GM21786 (cell line): ENCODE measurements around the gene NMBR.
"Not testable (repeated sequence)": the region's sequence is repeated elsewhere in the genome, so short reads cannot be mapped to it uniquely, and the experiment has no call there.

ENCODE experiments used
- ATAC-seq: cut with Tn5 transposase; IDR thresholded peaks from one replicate; pipeline ENCODE4 v1.9.1; 2021; ENCODE audit not compliant: unreplicated experiment

The NMBR gene

DNA sequence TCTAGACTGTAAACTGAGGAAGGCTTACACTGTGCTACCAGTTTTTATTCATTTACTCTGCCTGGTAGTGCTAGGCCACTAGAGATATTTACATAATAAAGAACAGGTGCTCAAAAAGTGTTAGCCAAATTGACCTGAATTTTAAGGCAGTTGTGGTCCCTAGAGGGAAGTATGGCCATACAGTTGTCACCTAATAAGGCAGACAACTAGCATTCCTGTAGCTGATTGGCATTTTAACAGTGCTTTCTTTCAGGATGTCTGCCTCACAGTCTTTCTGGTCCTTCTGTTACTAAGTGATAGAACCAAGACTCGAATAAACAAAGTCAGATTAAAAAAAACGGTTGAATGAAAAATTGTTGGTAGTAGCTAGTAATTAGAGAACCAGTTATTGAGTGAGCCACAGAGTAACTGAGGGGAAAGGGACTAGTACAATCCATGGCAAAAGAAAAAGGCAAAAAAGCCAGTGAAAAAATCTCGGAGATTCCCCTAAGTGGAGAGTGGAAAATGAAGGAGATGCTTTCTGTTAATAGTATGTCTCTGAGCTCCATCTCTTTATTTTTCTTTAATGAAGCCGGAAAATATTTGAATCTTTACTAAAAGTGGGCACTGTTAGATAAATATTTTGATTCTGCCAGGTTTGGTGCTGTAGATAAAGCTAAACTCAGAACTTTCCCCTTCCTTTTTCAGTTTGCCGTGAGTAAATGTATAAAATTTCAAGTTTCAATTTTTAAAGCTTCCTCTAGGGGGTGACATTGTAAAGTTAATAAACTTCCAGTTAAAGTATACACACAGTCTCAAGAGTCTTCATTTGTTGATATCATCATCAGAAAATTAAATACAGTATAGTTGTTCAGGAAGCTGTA is 9.2 kb upstream of the NMBR start:
- peak; percentile 54 for ATAC-seq

DNA sequence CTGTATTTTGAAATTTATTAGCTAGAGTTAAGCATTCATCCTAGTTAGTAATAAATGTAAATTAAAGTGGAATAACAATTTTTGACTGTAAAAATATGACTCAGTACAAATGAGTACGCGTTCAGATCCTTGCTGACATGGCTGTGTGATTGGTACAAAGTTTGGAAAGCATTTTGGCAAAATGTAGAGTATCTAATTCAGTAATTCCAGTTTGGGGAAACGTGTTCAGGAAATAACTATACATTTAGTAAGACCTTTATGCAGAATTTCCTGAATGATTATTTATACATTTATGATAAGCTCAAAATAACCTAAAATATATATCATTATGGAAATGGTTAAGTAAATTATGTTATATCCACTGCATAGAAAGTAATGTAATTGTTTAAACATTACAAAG is 8.2 kb upstream of the NMBR start:
- ATAC-seq, result no peak

DNA sequence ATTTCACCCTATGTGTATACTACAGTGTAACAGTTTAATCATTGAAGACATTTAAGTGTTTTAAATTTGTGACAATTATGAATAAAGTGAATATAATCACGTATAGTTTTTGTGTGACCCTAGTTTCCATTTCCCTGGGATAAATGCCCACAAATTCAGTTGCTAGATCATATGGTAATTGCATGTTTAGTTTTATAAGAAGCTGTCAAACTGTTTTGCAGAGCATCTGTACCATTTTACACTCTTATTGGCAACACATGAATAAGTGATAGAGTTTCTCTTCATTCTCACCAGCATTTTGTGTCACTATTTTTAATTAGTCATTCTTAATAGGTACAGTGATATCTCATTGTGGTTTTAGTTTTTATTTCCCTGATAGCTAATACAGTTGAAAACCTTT is 7.4 kb upstream of the NMBR start:
- ATAC-seq, result no peak

DNA sequence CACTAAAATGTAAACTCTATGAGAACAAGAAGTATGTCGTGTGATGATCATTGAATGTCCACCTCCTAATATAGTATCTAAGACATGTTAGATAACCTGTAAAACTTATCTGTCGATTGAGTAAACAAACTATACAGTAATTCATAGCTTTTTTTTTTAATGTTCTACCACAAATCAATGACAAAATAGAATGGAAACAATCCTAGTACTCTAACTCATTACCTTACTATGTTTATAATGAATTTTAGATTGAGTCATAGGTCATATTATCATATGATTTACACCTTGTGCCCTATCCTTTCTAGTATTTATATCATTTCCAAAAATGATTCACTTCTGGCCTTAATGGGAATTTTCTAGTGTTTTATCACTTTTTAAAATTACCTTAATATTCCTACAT is 6.3 kb upstream of the NMBR start:
- ATAC-seq, result no peak

DNA sequence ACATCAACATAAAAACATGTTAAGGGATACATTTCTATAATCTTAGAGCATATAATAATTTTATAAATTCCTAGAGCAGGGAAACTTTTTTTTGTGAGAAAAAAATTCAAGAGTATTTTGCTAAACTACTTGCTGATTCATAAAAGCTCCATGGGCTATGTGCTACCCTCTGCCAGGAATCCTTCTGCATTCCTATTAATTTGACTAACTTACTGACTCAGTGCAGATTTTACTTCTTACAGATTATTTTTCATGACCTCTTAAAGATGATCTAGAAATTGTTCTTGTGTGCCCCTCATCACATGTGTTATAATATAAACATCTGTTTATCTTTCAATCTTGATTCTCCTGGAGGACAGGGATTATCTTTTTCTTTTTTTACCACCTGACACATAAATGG is 5.8 kb upstream of the NMBR start:
- no peak for ATAC-seq

DNA sequence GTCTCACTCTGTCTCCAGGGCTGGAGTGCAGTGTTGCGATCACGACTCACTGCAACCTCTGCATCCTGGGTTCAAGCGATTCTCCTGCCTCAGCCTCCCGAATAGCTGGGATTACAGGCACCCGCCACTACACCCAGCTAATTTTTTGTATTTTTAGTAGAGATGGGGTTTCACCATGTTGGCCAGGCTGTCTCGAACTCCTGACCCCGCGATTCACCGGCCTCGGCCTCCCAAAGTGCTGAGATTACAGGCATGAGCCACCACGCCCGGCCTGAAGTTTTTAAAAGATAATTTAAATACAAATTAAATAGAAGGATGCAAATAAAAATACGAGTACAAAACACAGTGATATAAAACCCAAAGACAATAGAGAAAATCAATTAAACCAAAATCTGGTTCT is 5.4 kb downstream of the NMBR start:
- ATAC-seq, result not testable (repeated sequence)

DNA sequence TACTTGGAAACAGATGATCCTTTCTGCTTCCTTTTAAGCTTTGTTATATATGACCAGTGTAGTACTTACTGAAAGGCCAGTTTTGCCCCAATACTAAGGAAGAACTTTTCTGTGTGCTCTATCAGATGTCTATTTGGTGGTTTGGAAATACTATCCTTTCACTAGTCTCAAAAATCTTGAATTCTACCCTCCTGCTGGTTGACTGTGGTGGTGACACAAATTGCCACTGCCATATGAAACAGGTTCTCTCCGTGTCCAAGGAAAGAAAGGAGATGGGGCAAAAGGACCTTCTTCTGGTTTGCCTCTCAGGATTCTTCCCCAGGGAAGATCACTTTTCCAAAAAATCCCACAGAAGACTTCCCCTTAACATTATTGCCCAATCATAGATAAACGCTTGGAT is 8.0 kb downstream of the NMBR start:
- ATAC-seq, result no peak

DNA sequence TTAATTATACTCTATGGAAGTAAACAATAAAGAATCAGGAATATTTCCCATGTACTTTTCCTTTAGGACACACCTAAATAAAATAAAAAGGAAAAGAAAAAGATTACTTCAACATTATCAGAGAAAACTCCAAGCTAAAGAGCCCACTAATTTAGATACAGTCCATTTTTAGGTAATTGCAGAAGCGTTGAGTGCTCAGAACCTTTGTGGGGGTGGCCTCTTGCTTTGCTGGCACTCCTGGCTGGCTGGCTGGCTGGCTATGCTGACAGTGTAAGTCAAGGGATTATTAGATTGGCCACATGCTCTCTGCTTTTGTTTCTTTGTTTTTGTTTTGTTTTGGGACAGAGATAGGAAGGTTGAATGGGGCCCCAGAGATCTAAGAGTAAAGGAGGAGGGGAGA is 14.3 kb downstream of the NMBR start, which contains the start of gene GJE1:
Gene GJE1, plus strand, starts transcription at position 301 of the 400 bp plus-strand sequence. CDS start 234 bp downstream, outside the sequence.
- no peak for ATAC-seq

DNA sequence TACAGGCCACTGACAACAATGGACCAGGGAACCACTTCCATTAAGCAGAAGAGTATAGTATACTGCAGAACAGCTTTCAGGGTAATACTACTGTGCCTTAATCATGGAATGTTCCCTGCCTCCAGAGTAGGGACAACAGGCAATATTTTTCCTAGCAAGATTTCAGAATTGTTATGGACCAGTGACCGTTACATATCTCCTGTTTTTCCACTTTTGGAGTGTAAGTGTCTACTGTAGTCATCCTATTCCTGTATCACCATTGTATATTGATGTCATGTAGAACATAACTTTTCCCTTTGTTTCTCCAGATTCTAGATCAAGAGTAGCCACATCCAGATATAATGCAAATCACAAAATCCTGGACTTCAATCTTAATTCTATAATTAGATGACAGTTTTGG is 16.1 kb downstream of the NMBR start:
- no peak for ATAC-seq

DNA sequence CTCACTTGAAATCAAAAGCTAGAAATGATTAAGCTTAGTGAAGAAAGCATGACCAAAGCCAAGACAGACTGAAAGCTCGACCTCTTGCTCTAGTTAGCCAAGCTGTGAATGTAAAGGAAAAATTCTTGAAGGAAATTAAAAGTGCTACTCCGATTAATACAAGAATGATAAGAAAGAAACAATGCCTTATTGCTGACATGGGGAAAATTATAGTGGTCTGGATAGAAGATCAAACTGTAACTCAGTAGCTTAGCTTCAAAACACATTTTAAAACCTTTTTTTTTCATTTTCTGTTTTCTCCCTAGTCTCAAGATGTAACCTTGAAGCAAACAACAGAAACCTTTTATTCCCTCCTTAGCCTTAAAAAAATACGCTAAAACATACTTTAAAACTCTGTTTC is 25.6 kb downstream of the NMBR start:
- ATAC-seq, result no peak

DNA sequence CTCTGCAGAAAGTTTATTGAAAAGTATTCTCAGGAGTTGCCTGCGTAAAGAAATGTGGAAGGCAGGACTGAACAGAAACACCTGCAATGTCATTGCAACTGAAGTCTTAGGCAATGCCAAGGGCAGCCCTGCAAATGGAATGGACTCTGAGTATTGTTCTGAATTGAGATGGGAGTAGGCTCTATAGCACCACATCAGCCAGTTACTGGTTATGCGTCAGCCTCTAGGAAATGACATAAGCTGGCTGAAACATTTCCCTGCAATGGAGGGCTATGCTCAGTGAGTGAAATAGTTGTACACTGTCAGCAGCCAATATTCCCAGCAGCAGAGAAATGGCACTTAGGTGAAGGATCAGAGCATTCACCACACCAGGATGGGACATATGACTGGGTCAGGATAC is 28.0 kb downstream of the NMBR start:
- no peak for ATAC-seq

DNA sequence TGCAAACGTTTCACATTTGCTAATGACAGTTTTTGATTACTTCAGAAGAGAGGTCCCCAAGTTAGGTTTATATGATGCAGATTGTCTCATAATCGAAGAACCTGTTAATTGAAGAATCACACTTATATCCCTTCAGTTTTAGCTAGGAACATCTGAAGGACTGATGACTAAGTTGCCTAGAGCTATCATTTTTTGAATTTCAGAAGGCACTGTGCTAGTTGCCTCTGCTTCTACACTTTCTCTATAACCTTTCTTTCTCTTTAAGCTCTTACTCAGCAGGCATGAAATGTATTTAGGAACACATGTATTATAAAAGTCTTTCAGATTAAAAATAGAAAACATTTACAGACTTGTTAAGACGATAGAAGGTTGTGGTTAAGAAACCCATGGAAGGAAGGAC is 28.6 kb downstream of the NMBR start:
- ATAC-seq, result no peak

DNA sequence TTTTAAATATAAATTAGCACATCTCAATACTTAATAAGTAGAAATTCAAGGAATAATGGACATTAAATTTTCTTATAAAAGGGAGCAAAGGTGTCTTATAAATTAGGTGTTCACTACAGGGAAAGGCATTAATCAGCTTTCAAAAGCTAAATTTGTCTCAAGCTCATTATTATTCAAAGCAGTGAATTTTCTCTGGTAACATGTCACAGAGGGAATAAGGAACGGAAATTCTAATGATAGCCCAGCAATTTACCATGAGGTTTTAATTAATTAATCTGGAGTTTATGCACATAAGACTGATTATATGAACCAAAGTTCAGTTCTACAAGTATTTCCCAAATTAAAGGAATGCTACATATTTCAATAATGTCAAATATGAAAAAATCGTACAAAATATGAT is 29.6 kb downstream of the NMBR start:
- no peak for ATAC-seq

DNA sequence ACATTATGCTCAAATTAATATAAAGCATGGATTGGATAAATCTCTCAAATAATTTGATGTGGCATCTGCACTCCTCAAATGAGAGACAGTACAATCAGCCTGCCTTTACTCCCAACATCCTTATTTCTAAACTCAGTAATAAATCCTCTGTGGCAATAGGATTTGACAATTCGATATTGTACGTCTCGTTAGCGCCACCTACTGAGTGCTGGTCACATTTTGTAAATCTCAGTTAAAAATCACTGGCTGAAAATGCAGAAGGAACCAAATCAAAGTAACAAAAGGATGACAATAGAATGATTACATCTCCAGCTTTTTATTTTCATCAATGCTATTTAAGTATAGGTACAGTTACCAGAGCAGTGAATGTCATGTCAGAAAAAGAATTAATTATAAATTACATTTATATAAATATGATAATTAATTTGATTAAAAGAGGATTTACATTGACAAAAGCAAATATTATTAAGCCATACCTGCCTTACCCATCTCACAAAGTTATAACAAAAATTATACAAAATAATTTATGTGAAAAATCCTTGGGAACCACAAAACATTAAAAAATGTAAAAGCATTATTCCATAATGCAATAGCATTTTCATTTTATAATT is 34.4 kb downstream of the NMBR start:
- ATAC-seq, result no peak

DNA sequence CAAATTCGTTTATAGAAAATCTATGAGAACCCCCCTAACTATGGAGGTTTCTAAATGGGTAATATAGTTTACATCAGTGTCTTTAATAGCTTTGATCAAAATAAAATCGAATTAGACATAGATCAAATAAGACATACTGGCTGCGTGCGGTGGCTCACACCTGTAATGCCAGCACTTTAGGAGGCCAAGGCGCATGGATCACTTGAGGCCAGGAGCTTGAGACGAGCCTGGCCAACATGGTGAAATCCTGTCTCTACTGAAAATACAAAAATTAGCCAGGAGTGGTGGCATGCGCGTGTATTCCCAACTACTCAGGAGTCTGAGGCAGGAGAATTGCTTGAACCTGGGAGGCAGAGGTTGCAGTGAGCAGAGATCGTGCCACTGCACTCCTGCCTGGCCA is 36.1 kb downstream of the NMBR start:
- not testable (repeated sequence) for ATAC-seq

DNA sequence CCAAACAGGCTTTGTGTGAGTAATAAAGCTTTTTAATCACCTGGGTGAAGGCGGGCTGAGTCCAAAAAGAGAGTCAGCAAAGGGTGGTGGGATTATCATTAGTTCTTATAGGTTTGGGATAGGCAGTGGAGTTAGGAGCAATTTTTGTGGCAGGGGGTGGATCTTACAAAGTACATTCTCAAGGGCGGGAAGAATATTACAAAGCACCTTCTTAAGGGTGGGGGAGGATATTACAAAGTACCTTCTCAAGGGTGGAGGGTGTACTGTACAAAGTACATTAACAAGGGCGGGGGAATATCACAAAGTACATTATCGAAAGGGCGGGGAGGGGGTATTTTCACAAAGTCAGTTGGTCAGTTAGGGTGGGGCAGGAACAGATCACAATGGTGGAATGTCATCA is 42.1 kb downstream of the NMBR start:
- ATAC-seq, result not testable (repeated sequence)

DNA sequence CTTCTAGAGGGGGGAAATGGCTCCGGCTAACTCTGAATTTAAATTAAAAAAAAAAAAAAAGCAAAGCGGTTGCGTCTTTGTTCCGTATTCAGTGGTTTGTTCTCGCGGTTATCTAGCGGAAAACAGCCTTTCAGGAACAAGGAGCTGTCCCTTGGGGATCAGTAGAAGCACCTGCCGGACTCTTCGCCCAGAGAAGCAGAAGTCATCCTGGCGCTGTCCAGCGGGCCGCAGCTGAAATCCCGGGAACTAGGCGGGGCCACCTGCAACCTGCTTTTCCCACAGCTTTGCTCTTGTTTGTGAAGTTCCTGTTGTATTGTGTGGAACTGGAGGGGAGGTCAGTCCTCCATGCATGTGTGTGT is 58.1 kb downstream of the NMBR start:
- ATAC-seq, result no peak

DNA sequence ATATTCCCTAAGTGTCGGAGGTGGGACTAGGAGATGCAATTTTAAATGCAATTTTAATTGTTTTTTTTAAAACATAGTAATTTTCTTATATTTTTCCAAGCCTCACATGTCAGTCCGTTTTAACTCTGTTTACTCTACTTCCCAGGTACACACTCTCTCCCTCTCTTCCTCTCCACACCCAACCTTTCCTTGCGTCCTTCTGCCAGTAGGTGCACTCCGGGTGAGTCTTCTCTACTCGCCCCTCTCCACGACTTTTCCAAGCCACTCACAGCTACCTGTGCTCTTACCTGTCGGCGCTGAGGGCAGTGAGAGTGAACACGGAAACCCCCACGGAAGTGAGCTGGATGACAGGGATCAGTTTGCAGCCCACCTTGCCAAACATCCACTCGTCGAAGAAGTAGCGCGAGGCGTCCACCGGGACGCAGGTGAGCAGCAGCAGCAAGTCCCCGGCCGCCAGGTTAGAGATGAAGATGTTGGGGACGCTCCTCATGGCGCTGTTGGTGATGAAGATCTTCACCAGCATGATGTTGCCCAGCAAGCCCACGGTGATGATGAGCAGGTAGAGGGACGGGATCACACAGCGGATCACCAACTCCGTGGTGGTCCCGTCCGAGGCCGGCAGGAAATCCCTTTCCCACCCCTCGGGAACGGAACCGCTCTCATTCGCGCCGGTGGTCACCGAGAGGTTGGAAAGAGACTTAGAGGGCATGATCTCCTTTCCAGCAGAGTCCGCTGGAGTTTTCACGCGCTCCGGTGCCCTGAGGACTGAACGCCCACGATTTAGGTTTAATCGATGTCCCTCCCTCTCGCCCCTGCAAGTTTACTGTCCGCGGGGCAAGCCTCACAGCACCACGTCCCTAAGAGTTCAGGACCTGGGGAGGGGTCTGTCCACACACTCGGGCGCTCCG is 58.7 kb downstream of the NMBR start:
- ATAC-seq, result no peak

DNA sequence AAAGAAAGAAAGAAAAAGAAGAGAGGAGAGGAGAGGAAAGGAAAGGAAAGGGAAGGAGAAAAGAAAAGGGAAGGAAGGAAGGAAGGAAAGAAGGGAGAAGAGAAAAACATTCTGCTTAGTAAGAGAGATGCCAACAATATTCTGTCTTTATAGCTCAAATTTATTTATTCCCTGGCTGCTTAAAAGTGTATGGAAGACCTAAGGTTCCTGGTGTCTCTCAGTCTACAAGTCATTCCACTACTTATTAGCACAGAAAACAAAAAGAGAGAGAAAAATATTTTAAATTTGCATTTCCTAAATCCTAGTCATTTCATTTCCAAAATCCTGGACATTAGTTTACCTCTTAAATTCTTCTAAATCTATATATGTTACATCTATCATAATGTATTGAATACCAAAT is 67.8 kb downstream of the NMBR start:
- ATAC-seq, result no peak

DNA sequence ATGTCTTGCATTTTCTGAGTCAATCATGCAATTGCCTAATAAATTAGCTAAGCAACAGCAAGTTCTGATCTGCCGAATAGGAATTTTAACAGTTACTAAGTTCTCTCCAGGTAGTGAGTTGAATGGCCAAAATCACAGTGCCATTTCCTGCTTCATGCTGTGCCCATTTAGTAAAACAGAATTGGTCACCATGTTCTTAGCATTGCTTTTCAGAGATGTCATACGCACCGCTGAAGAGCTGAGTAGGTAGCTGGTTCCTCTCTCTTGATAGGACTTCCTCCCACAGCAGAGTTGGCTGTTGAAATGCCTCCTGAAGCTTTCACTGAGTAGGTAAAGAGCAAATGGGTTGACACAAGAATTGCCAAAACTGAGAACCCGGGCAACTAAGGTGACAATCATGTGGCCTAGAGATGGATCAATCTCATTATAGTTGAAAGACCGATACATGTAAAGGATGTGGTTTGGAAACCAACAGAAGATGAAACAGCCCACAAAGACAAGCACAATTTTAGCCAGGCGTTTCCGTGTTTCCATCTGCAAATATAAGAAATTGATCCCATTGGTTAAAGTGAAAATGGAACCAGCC is 71.3 kb downstream of the NMBR start:
- no peak for ATAC-seq

DNA sequence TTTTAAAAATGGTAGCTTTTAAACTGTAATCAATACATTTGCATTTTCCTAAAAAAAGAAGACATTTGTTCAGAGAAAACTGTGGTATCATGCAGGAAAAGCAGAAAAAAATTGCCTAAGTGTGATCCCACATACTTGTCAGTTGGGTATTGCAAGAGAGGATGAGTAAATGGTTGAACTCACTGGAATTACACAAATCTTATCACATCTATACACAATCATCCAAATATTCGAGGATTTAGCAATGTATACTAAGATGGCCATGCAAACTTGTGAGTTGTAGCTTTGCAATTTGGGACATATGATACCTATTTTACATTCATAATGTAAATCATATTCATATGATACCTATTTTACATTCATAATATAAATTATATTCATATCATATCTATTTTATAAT is 72.4 kb downstream of the NMBR start:
- ATAC-seq, result no peak
